Measurements from ENCODE around the gene TNRC6C.

The TNRC6C gene

DNA sequence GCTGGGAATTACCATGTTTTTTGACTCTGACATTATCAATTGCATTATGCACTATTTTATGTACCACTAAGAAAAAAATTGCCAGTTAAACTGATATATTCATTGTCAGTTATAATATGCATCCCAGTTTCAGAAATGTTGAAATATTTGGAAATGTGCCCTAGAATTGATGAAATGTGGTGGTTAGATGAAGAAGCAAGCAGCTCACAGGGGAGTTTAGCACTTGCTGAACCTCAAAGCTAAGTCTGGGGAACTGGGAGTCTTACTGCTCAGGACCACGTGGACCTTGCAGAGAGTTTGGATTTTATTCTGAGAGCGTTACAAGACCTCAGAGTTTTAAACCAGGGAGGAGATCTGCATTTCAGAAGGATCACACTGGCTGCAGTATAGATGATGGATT, 67.9 kb downstream of the TNRC6C start:
- Histone ChIP-seq H3K27ac (no peak overlapping the region), H4K20me1 (ENCODE audit: insufficient read depth) (no peaks in the 10 kb centered on the region), H3K36me3 (ENCODE audit: insufficient read depth) (no peaks in the 10 kb centered on the region), H3K4me2 (no peak overlapping the region), H2AFZ (ENCODE audit: low read depth) (no peak overlapping the region), H3K79me2 (ENCODE audit: insufficient read depth, low read depth) (no peaks in the 10 kb centered on the region), H3K4me3 (IDR thresholded peaks at IDR 0.05; ENCODE audit: insufficient read depth, low read depth, low read length) (no peak overlapping the region), H3K27me3 (ENCODE audit: insufficient read depth, low read depth) (no peaks in the 10 kb centered on the region), H3K9ac (no peak overlapping the region), H3K4me1 (ENCODE audit: low read depth, poor library complexity, severe bottlenecking) (peaks cover 29% of the 10 kb centered on the region)
- TF ChIP-seq, protein P1, sequence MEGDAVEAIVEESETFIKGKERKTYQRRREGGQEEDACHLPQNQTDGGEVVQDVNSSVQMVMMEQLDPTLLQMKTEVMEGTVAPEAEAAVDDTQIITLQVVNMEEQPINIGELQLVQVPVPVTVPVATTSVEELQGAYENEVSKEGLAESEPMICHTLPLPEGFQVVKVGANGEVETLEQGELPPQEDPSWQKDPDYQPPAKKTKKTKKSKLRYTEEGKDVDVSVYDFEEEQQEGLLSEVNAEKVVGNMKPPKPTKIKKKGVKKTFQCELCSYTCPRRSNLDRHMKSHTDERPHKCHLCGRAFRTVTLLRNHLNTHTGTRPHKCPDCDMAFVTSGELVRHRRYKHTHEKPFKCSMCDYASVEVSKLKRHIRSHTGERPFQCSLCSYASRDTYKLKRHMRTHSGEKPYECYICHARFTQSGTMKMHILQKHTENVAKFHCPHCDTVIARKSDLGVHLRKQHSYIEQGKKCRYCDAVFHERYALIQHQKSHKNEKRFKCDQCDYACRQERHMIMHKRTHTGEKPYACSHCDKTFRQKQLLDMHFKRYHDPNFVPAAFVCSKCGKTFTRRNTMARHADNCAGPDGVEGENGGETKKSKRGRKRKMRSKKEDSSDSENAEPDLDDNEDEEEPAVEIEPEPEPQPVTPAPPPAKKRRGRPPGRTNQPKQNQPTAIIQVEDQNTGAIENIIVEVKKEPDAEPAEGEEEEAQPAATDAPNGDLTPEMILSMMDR (conservative IDR thresholded peaks at IDR 0.05; ENCODE audit: low read depth, low read length), result no peak

DNA sequence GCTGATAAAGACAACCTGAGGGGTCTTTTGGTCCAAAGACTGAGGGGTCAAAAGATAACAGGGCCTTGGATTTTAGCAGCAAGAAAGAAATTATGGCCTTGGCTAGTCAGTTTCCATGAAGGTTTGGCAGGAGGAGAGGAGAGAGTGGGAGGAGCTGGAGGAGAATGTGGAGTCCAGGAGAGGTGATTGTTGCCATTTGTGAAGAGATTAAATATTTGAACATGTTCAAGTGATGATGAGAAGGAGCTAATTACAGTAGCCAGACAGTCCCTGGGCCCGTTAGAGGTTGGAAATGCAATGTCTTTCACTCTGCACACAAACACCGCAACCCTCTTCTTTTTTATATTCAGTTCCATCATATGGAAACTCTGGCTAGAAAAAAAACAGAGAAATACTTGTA, 68.6 kb downstream of the TNRC6C start:
- Histone ChIP-seq H3K4me2 (no peak overlapping the region), H3K36me3 (ENCODE audit: insufficient read depth) (no peaks in the 10 kb centered on the region)

DNA sequence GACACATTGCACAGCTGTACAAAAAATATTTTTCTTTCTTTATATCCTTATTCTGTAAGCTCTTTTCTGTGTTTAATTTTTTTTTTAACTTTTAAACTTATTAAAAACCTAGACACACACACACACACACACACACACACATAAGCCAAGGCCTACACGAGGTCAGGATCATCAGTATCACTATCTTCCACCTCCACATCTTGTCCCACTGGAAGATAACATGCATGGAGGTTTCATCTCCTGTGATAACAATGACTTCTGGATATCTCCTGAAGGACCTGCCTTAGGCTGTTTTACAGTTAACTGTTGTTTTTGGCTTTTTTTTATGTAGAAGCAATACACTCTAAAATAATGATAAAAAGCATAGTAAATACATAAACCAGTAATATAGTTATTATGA, 71.2 kb downstream of the TNRC6C start:
- Histone ChIP-seq H3K36me3 (ENCODE audit: insufficient read depth) (no peaks in the 10 kb centered on the region), H3K9ac (no peak overlapping the region), H3K4me3 (IDR thresholded peaks at IDR 0.05; ENCODE audit: insufficient read depth, low read depth, low read length) (no peak overlapping the region), H2AFZ (ENCODE audit: low read depth) (no peak overlapping the region), H3K27me3 (ENCODE audit: insufficient read depth, low read depth) (no peaks in the 10 kb centered on the region), H3K79me2 (ENCODE audit: insufficient read depth, low read depth) (no peaks in the 10 kb centered on the region), H3K27ac (no peak overlapping the region), H3K4me1 (ENCODE audit: low read depth, poor library complexity, severe bottlenecking) (peaks cover 42% of the 10 kb centered on the region), H4K20me1 (ENCODE audit: insufficient read depth) (no peaks in the 10 kb centered on the region), H3K4me2 (no peak overlapping the region)
- TF ChIP-seq, protein P1 (conservative IDR thresholded peaks at IDR 0.05; ENCODE audit: low read depth, low read length), result no peak

More for the DNA sequence above, 68.6 kb downstream of the TNRC6C start:
- Histone ChIP-seq H3K4me3 (IDR thresholded peaks at IDR 0.05; ENCODE audit: insufficient read depth, low read depth, low read length) (no peak overlapping the region), H3K79me2 (ENCODE audit: insufficient read depth, low read depth) (no peaks in the 10 kb centered on the region), H3K27me3 (ENCODE audit: insufficient read depth, low read depth) (no peaks in the 10 kb centered on the region), H3K27ac (no peak overlapping the region), H2AFZ (ENCODE audit: low read depth) (no peak overlapping the region), H3K4me1 (ENCODE audit: low read depth, poor library complexity, severe bottlenecking) (peaks cover 29% of the 10 kb centered on the region), H4K20me1 (ENCODE audit: insufficient read depth) (no peaks in the 10 kb centered on the region), H3K9ac (no peak overlapping the region)
- TF ChIP-seq, protein P1 (conservative IDR thresholded peaks at IDR 0.05; ENCODE audit: low read depth, low read length), result no peak

DNA sequence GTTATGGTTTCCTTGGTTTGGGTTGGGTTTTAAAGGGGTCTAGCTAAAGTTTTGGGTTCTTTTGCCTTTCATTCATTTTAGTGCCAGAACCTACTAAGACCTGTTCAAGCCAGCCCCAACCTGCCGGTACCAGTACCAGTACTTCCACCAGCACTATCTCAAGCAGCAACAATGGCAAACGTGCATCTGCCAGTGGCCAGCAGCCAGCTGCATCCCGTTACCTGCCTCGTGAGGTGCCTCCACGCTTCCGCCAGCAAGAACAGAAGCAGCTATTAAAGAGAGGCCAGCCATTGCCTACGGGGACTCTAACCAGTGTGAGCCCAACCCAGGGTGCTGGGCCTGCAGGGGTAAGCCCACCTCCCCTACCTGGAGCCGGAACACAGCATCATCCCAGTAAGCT, 72.9 kb downstream of the TNRC6C start:
- Histone ChIP-seq H3K27me3 (ENCODE audit: insufficient read depth, low read depth) (no peaks in the 10 kb centered on the region), H3K4me2 (peak overlapping the region; percentile 38; the same call in 1 of the 2 replicates), H3K4me1 (ENCODE audit: low read depth, poor library complexity, severe bottlenecking) (peaks cover 45% of the 10 kb centered on the region), H3K9ac (no peak overlapping the region), H3K4me3 (IDR thresholded peaks at IDR 0.05; ENCODE audit: insufficient read depth, low read depth, low read length) (no peak overlapping the region), H3K27ac (no peak overlapping the region), H4K20me1 (ENCODE audit: insufficient read depth) (no peaks in the 10 kb centered on the region), H2AFZ (ENCODE audit: low read depth) (no peak overlapping the region), H3K36me3 (ENCODE audit: insufficient read depth) (no peaks in the 10 kb centered on the region), H3K79me2 (ENCODE audit: insufficient read depth, low read depth) (no peaks in the 10 kb centered on the region)
- TF ChIP-seq, protein P1 (conservative IDR thresholded peaks at IDR 0.05; ENCODE audit: low read depth, low read length), result no peak

All from KMS-11 (cell line).